Large intestine (tissue), 3 donors: ENCODE measurements around the gene ID3. TPM values are rescaled to one million over a fixed set of nuclear protein-coding genes. Genes with fewer than 3 reads are reported as not detected.

Experiments used
- DNase-seq, 2 donors: peaks; one replicate each; pipeline versions ENCODE4 v3.0.0 to v3.0.0-alpha.2; 2013
- H3K27ac ChIP-seq: one replicate; pipeline ENCODE4 v1.5.1; 2013; ENCODE audit warnings: low read length
- H3K27me3 ChIP-seq: 2 replicates; pipeline ENCODE4 v1.6.1; 2013; ENCODE audit warnings: low read length; ENCODE audit not compliant: control insufficient read depth, insufficient read depth
- H3K36me3 ChIP-seq: 2 replicates; pipeline ENCODE4 v1.6.1; 2013; ENCODE audit warnings: low read length; ENCODE audit not compliant: control insufficient read depth, insufficient read depth
- H3K4me1 ChIP-seq: one replicate; pipeline ENCODE4 v1.6.1; 2013; ENCODE audit warnings: low read length; ENCODE audit not compliant: control insufficient read depth, insufficient read depth
- H3K4me3 ChIP-seq: one replicate; pipeline ENCODE4 v1.5.1; 2013; ENCODE audit warnings: low read length
- H3K9me3 ChIP-seq: one replicate; pipeline ENCODE4 v1.6.1; 2013; ENCODE audit warnings: mild to moderate bottlenecking, low read depth, low read length, moderate library complexity; ENCODE audit not compliant: control insufficient read depth
- WGBS: methylation state at CpG from one replicate; pipeline ENCODE4 v1.1.5; 2013; ENCODE audit warnings: low lambda C conversion rate; ENCODE audit not compliant: insufficient coverage; 5-methylcytosine and 5-hydroxymethylcytosine counted together
- polyA plus RNA-seq: library from polyadenylated mRNA; unstranded; fragments of 120-200 nt; gene quantifications from one replicate; pipeline ENCODE4 v1.2.1, GENCODE V29; 2013

The ID3 gene
- polyA plus RNA-seq, 1 donor, result 120 TPM

DNA sequence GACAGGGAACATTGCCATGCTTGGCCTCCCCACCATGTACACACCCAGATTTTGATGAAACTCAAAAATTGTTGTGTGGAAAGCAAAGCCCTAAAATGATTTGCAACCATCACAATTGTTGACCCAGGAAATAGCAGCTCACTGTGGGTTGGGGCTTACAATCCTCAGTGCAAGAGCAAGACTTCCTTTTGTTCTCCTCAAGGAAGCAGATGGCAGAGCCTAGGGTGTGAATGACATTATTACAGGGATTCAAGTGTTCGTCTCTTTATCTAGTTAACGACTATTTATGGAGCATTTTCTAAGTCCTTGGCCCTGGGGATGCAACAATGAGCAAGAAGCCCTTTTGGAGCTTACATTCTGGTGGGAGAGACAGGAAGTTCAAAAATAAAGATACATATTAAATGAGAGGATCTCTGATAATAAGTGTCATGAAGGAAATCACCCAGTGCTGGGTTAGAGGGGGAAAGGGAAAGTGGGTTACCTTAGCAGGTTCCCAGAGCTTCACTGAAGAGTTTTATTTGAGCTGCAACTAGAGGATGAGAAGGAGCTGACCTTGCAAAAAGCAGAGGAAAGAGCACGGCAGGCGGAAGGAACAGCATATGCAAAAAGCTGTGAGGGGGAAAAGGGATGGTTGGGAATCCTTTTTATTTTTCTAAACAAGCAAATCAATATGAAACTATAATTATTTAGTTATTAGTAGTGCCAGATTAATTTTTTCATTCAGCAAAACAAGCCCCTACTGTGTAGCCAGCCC, 38.5 kb upstream of the ID3 start:
- WGBS, result 20% methylated on average over 1 of the region's 4 CpGs
- no peak overlapping the region for H3K4me3 ChIP-seq
- no peaks in the 10 kb centered on the region for H3K4me1 ChIP-seq
- no peaks in the 10 kb centered on the region for H3K27me3 ChIP-seq
- H3K36me3 ChIP-seq, result no peaks in the 10 kb centered on the region
- no peak overlapping the region for H3K27ac ChIP-seq
- no peak for DNase-seq
- H3K9me3 ChIP-seq, result no peaks in the 10 kb centered on the region

DNA sequence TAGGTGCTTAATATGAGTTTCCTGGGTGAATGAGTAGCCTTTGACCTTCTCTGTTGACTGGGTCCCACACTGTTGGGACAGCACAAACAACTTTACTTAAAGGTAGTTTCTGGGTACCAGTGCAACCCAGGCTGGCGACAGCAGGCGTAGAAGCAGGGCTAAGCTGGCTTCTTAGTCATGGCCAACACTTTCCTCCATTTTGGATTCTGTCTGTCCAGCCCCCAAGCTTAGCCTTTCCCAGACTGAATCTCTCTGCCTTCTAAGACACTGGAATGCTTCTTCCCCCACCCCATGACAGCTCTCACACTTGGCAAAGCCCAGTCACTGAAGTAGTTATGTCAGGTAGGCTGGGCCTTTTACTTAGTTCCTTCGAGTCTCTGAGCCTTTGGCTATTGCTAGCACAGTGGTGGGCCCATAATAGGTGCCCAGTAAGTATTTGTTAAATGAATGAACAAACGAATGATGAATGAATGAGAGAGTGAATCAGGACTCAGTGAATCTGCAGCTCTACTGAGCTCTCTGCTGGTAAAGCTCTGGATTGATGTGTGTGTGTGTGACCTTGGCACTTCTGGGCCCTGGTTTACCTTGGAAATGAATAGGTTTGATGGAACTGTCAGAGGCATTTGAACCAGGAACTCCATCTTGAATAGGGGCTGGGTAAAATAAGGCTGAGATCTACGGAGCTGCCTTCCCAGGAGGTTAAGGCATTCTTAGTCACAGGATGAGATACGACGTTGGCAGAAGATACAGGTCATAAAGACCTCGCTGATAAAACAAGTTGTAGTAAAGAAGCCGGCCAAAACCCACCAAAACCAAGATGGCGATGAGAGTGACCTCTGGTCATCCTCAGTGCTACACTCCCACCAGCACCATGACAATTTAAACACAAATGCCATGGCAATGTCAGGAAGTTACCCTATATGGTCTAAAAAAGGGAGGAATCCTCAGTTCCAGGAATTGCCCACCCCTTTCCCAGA, 37.4 kb upstream of the ID3 start:
- no peaks in the 10 kb centered on the region for H3K36me3 ChIP-seq
- H3K27me3 ChIP-seq, result no peaks in the 10 kb centered on the region
- no peak for DNase-seq
- WGBS, result no CpG with 5 or more reads among the region's 10 CpGs
- no peaks in the 10 kb centered on the region for H3K9me3 ChIP-seq
- H3K27ac ChIP-seq, result no peak overlapping the region
- no peaks in the 10 kb centered on the region for H3K4me1 ChIP-seq
- no peak overlapping the region for H3K4me3 ChIP-seq

DNA sequence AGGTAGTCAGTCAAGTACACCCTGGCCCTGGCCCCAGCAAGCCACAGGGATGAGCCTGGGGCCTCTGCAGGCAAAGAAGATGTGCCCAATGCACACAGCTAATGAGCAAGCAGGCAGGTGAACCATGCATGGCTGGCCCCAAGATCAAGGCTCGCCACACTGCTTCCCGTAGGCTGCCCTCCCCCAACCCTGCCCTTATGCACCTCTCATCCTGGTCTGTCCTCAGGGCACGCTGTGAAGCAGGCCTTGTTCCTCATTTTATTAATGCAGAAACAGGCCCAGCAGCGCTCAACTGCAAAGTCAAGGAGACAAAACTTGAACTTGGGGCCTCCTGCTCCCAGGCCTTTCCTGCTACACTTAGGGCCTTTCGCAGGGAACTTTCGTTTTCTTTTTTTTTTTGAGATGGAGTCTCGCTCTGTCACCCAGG, 35.6 kb upstream of the ID3 start:
- DNase-seq, result no peak
- H3K4me3 ChIP-seq, result no peak overlapping the region
- H3K27me3 ChIP-seq, result no peaks in the 10 kb centered on the region
- no peaks in the 10 kb centered on the region for H3K9me3 ChIP-seq
- H3K36me3 ChIP-seq, result no peaks in the 10 kb centered on the region
- no peaks in the 10 kb centered on the region for H3K4me1 ChIP-seq
- no peak overlapping the region for H3K27ac ChIP-seq
- WGBS, result no CpG with 5 or more reads among the region's 7 CpGs

DNA sequence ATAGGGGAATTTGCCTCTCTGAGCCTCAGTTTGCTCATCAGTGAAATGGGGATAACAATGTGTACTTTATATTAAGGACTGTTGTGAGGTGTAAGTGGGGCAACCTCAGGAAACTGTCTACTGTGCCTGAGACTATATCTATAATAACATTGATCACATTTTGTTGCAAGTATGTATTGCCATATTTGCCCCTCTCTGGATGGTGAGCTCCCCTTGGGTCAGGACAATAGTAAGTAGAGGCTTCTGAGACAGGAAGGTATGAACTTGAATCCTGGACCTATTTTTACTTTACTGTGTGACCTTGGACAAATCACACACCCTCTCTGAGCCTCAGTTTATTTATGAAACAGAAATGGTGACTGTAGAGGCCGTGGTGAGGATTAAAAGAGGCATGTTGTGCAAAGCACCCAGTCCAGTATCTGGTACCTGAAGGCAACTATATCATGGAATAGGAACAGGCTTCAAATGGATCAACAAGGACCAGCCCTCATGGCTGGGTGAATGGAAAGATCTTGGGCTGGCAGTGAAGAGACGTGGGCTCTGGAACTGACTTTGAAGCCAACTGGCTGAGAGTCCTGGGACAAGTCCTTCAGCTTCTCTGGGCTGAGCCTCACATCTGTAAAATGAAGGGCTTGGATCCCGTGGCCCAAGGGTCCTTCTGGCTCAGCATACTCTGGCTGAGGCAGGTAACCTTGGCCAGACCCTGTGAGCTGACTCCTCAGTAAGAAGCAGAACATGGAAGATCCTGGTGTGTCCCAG, 35.0 kb upstream of the ID3 start:
- DNase-seq, result no peak
- no peak overlapping the region for H3K4me3 ChIP-seq
- no peak overlapping the region for H3K27ac ChIP-seq

DNA sequence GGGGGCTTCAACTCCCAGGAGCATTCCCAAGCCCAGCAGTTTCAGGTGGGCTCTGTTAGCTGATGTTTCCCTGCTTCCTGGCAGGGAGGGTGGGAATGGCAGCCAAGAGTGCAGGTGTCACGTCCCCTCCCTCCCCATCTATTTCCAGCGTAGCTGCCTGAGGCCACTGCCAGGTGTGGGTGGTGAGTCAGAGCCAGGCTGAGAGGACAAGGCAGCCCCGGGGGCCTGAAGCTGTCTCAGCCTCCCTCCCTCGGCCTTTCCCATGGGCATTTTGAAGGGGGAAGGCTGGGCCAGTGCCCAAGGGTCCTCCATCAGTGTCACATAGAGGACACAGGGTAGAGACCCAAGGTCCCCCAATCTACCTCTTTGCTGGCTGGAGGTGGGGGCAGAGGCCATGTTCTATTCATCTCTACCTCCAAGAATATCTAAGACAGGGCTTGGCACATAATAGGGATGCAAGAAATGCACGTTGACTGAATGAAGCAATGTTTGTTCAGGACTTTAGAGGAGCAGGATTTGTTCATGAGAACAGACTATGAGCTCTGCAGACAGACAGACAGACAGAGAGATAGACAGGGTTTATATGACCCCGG, 34.4 kb upstream of the ID3 start:
- Histone ChIP-seq H3K4me1 (no peaks in the 10 kb centered on the region), H3K27ac (no peak overlapping the region), H3K36me3 (no peaks in the 10 kb centered on the region), H3K4me3 (no peak overlapping the region), H3K9me3 (no peaks in the 10 kb centered on the region), H3K27me3 (no peaks in the 10 kb centered on the region)
- WGBS, result no CpG with 5 or more reads among the region's 6 CpGs
- DNase-seq, result no peak

More for the DNA sequence above, 35.0 kb upstream of the ID3 start:
- H3K9me3 ChIP-seq, result no peaks in the 10 kb centered on the region
- H3K36me3 ChIP-seq, result no peaks in the 10 kb centered on the region
- H3K4me1 ChIP-seq, result no peaks in the 10 kb centered on the region
- WGBS, result no CpG with 5 or more reads among the region's 3 CpGs
- H3K27me3 ChIP-seq, result no peaks in the 10 kb centered on the region

DNA sequence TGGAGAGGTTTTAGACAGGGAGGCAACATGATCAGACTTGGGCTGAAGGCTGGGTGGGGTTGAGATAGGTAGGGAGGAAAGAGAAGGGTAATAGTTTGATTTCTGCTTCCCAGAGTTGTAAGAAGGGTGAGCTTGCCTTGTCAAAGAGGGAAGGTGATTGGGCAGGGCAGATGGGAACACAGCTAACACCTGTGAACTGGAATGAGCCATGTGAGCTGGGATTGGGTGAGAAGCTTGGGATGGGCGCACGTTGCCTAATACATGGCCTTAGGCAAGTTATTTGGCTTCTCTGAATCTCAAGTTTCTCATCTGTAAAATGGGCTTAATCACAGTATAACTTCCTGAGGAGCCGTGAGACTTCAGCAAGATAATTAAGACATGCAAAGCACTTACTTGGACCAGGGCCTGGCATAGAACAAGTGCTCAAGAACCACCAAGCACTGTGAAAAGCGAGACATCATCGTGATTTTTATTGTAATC, 33.8 kb upstream of the ID3 start:
- no peaks in the 10 kb centered on the region for H3K4me1 ChIP-seq
- H3K27ac ChIP-seq, result no peak overlapping the region
- no CpG with 5 or more reads among the region's 5 CpGs for WGBS
- no peak overlapping the region for H3K4me3 ChIP-seq
- H3K9me3 ChIP-seq, result no peaks in the 10 kb centered on the region
- no peak for DNase-seq
- H3K36me3 ChIP-seq, result no peaks in the 10 kb centered on the region
- no peaks in the 10 kb centered on the region for H3K27me3 ChIP-seq

DNA sequence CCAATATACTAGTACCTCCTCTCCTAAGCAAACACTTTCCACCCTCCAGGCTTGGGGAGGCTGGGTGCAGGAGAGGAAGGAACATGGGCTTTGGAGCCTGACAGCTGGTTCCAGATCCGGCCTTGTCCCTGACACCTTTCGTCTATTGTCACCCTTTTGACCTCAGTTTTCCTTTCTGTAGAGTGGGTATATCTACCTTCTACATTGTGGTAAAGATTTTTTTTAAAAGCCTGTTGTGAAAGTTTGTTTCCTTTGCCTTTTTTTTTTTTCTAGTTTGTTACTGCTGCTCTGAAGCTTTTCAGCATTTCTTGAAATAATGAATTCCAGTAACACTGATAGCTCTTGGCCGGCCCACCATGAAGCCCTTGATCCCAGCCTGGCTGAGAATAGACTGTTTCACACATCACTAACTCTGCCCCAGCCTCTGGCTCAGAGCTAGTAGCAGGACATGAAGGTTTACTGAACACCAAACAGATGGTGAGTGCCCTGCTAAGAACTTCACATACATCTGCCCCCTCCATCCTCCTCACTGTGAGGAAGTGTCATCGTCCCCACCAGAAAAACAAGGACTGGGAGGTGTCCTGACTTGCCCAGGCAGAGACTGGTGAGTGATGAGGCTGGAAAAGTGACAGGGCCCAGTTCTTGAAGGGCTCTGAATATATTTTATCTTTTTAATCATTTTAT, 33.0 kb upstream of the ID3 start:
- Histone ChIP-seq H3K4me3 (no peak overlapping the region), H3K27me3 (no peaks in the 10 kb centered on the region), H3K36me3 (no peaks in the 10 kb centered on the region), H3K27ac (no peak overlapping the region), H3K9me3 (no peaks in the 10 kb centered on the region), H3K4me1 (no peaks in the 10 kb centered on the region)
- no peak for DNase-seq
- no CpG with 5 or more reads among the region's 4 CpGs for WGBS

DNA sequence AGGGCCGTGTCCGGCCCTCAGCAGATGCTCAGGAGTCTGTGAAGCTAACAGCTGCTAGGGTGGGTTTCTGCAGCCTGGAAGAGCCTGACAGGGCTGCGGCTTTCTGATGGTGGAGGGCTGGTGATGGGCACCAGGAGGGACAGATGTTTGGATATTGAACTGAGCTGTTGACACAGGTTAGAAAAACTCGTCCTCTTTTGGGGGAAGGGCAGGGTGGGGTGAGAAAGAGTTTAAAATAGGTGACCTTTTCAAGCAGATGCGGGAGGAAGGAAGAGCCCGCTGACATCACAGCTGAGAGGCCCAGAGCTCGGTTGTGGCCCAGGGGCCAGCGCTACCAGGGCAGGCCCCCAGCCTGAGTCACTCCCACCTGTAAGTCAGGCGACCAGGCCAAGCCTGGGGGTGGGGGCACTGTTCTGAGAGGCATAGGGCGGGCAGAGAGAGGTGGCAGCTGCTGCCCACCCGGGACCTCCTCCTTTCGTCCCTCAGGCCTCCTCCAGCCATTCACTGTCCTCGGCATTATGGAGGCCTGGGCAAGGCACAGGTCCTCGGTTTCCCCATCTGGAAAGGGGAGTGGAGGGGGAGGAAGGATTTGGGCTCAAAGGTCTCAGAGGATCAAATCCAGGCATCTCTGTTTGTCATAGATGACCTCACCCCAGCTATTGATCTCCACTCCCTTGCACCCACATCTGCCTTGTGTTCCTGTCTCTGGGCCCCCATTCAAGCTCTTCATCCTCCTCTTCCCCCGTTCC, 32.3 kb upstream of the ID3 start:
- Histone ChIP-seq H3K4me1 (no peaks in the 10 kb centered on the region), H3K9me3 (no peaks in the 10 kb centered on the region), H3K4me3 (no peak overlapping the region), H3K27ac (no peak overlapping the region), H3K36me3 (no peaks in the 10 kb centered on the region), H3K27me3 (no peaks in the 10 kb centered on the region)
- no CpG with 5 or more reads among the region's 15 CpGs for WGBS
- no peak for DNase-seq

DNA sequence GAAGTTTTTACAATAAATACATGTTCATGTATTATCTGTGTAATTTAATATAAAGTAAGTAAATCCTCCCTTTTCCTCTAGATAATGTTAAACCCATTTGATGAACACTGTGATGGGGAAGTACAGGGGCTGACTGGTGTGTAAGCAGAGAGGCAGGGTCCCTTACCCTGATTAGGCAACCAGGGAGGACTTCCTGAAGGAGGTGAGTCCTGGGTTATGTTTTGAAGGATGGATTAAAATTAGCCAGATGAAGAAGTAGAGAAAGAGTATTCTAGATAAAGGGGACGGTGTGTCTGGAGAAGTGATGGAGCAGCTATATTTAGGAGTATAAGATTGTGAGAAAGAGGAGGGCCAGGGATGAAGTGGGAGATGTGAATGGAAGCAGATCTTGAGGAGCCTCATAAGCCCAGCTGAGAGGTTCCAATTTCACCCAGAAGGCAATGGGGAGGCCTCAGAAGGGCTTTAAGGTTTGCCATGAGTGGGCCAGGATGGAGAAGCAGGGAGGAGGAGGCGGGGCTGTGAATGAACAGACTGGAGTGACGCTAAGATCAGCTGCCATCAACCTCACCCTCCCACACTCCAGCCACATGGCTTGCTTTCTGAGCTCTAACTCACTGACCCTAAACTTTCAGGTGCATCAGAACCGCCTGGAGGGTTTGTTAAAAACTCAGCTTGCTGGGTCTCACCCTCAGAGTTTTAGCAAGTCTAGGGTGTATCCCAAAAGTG, 30.9 kb upstream of the ID3 start:
- Histone ChIP-seq H3K4me3 (no peak overlapping the region), H3K9me3 (no peaks in the 10 kb centered on the region), H3K36me3 (no peaks in the 10 kb centered on the region), H3K27me3 (no peaks in the 10 kb centered on the region), H3K27ac (no peak overlapping the region), H3K4me1 (no peaks in the 10 kb centered on the region)
- WGBS, result 83% methylated on average over 1 of the region's 4 CpGs
- DNase-seq, result no peak
